ENCODE measurements around the gene KRTAP23-1. TPM values are rescaled to one million over a fixed set of nuclear protein-coding genes. Genes with fewer than 3 reads are reported as not detected.

Gene KRTAP23-1
- total RNA-seq, 1 donor from 2014 or later: not detected

- intact Hi-C loops (cut with DNase I): no loop called here
- DNase-seq (ENCODE audit: low spot score): no peak
These were observed 28.2 kb downstream of the KRTAP23-1 start, which contains the start of gene KRTAP26-1 for GRCh38 chr21:30320215-30320614. Gene KRTAP26-1, minus strand, starts transcription at chr21:30320315. Its CDS starts 280 bp downstream, at chr21:30320035.

- DNase-seq (ENCODE audit: low spot score): no peak
These were observed 32.7 kb downstream of the KRTAP23-1 start for GRCh38 chr21:30315701-30316100.

GRCh38 chr21:30306884-30307283 is 41.5 kb downstream of the KRTAP23-1 start:
- DNase-seq (ENCODE audit: low spot score): no peak
- intact Hi-C loops (cut with DNase I): no loop called here

More at GRCh38 chr21:30315701-30316100, 32.7 kb downstream of the KRTAP23-1 start:
- intact Hi-C loops (cut with DNase I): no loop called here

GRCh38 chr21:30305136-30305535 is 43.3 kb downstream of the KRTAP23-1 start:
- no peak for DNase-seq (ENCODE audit: low spot score)
- intact Hi-C loops (cut with DNase I): no loop called here

Small RNA genes within 50 kb of the gene (microRNA-seq; reads per million reads assigned to microRNA genes)
- gene MIR4327: not detected

Other genes starting within 250 kb of the KRTAP23-1 start
- gene CLDN17, start 181.8 kb downstream of the KRTAP23-1 start, total RNA-seq: not detected
- not detected for gene CLDN8, start 132.5 kb downstream of the KRTAP23-1 start, total RNA-seq
- gene KRTAP24-1, start 65.7 kb downstream of the KRTAP23-1 start, total RNA-seq: not detected
- not detected for gene KRTAP25-1, start 59.1 kb downstream of the KRTAP23-1 start, total RNA-seq
- gene KRTAP26-1, start 28.3 kb downstream of the KRTAP23-1 start, total RNA-seq: not detected
- gene KRTAP27-1, start 10.9 kb downstream of the KRTAP23-1 start, total RNA-seq: not detected
- gene KRTAP13-2, start 23.7 kb upstream of the KRTAP23-1 start, total RNA-seq: not detected
- gene KRTAP13-1, start 47.4 kb upstream of the KRTAP23-1 start, total RNA-seq: not detected
- not detected for gene KRTAP13-3, start 77.3 kb upstream of the KRTAP23-1 start, total RNA-seq
- gene KRTAP13-4, start 81.6 kb upstream of the KRTAP23-1 start, total RNA-seq: not detected
- not detected for gene KRTAP15-1, start 91.7 kb upstream of the KRTAP23-1 start, total RNA-seq
- gene KRTAP19-1, start 131.8 kb upstream of the KRTAP23-1 start, total RNA-seq: not detected
- not detected for gene KRTAP19-2, start 138.8 kb upstream of the KRTAP23-1 start, total RNA-seq
- gene KRTAP19-3, start 143.4 kb upstream of the KRTAP23-1 start, total RNA-seq: not detected
- gene KRTAP19-4, start 148.6 kb upstream of the KRTAP23-1 start, total RNA-seq: not detected
- gene KRTAP19-5, start 153.5 kb upstream of the KRTAP23-1 start, total RNA-seq: not detected
- gene KRTAP19-6, start 193.3 kb upstream of the KRTAP23-1 start, total RNA-seq: not detected
- gene KRTAP19-7, start 212.7 kb upstream of the KRTAP23-1 start, total RNA-seq: not detected
- not detected for gene KRTAP22-2, start 241.8 kb upstream of the KRTAP23-1 start, total RNA-seq
- not detected for gene KRTAP6-3, start 243.8 kb upstream of the KRTAP23-1 start, total RNA-seq

All from cardiac septum (tissue), 1 donor.